Muscle of leg (tissue), 11 donors: ENCODE measurements around the gene OR3A2. TPM values are rescaled to one million over a fixed set of nuclear protein-coding genes. Genes with fewer than 3 reads are reported as not detected.
"Not testable (repeated sequence)": the region's sequence is repeated elsewhere in the genome, so short reads cannot be mapped to it uniquely, and the experiment has no call there.

Source experiments
- DNase-seq: peaks from one replicate; pipeline ENCODE4 v3.0.0; 2013
- H3K27ac ChIP-seq: one replicate; pipeline ENCODE4 v1.5.1; 2013; ENCODE audit warnings: mild to moderate bottlenecking, low read length, control low read depth
- H3K27me3 ChIP-seq: one replicate; pipeline ENCODE4 v1.6.1; 2013; ENCODE audit warnings: low read length; ENCODE audit not compliant: control insufficient read depth, insufficient read depth
- H3K36me3 ChIP-seq: one replicate; pipeline ENCODE4 v1.6.1; 2013; ENCODE audit warnings: low read length; ENCODE audit not compliant: control insufficient read depth, insufficient read depth
- H3K4me1 ChIP-seq: one replicate; pipeline ENCODE4 v1.6.1; 2013; ENCODE audit warnings: low read length; ENCODE audit not compliant: control insufficient read depth, insufficient read depth
- H3K4me3 ChIP-seq: one replicate; pipeline ENCODE4 v1.5.1; 2013; ENCODE audit warnings: low read length, control low read depth
- H3K9me3 ChIP-seq: replicated peaks from 2 replicates; pipeline ENCODE4 v1.6.1; 2013; ENCODE audit warnings: low read depth, low read length; ENCODE audit not compliant: control insufficient read depth
- WGBS: methylation state at CpG from one replicate; pipeline ENCODE4 v1.1.5; 2013; ENCODE audit warnings: missing lambda C conversion rate; ENCODE audit not compliant: insufficient coverage; 5-methylcytosine and 5-hydroxymethylcytosine counted together
- polyA plus RNA-seq, 8 donors: library from polyadenylated mRNA; unstranded; fragments of 120-200 nt; gene quantifications; one replicate each; pipeline versions ENCODE4 v1.2.1 to v1.2.3, GENCODE V29; 2013; ENCODE audit warnings: inconsistent platforms in 1 of 8, low replicate concordance in 1 of 8; ENCODE audit not compliant: insufficient read length in 8 of 8, insufficient read depth in 1 of 8
- total RNA-seq: library from RNA; stranded (reverse); fragments of 120-200 nt; gene quantifications from one replicate; pipeline ENCODE4 v1.2.4, GENCODE V29; 2013

OR3A2 gene
- total and polyA plus RNA-seq, 9 donors: 0.04 to 2.0 (median 0.23) TPM; not detected in 2

DNA sequence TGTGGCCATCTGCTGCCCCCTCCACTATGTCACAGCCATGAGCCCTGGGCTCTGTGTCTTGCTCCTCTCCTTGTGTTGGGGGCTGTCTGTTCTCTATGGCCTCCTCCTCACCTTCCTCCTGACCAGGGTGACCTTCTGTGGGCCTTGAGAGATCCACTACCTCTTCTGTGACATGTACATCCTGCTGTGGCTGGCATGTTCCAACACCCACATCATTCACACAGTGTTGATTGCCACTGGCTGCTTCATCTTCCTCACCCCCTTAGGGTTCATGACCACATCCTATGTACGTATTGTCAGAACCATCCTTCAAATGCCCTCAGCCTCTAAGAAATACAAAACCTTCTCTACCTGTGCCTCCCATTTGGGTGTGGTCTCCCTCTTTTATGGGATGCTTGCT is 145.1 kb downstream of the OR3A2 start:
- not testable (repeated sequence) for H3K4me1 ChIP-seq, H3K27me3 ChIP-seq, DNase-seq, H3K27ac ChIP-seq, H3K36me3 ChIP-seq, H3K9me3 ChIP-seq, H3K4me3 ChIP-seq
- no CpG with 5 or more reads among the region's 1 CpG for WGBS

DNA sequence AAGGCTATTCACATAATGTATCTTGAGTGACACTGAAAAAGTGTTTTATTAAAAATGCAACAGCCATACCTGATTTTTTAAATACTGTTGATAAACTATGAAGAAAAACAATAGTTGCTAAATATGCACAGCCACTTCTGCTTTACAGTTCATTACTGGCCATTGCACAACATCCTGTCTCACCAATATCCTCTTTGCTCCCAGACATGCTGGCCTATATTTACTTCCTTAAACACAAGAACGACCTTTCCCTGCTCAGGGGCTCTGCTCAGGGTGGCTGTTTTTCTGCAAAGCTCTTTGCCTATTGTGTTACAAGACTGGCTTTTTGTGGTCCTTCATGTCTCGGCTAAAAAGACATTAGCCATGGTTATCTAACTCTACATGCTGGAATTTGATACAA is 147.4 kb downstream of the OR3A2 start:
- no CpG with 5 or more reads among the region's 2 CpGs for WGBS

DNA sequence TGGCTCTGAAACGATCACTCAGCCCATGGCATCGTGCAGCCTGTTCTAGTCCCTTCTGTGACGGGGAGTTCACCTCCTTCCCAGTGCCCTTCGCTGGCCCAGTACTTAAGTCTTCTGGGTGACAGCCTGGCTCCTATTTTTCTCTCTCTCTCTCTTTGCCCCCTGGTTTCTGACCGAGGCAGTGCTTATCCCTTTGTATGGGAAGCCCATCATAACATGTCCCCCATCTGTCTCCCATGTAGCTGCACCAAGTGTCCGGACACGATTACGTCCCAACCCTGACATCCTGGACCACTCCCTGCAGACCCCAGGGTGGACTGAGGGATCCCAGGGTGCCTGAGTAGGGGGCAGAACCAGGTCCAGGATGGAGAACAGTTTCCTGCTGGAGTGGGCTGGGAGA is 153.8 kb downstream of the OR3A2 start:
- not testable (repeated sequence) for H3K27ac ChIP-seq, H3K27me3 ChIP-seq, DNase-seq, H3K4me3 ChIP-seq, H3K9me3 ChIP-seq, H3K4me1 ChIP-seq, H3K36me3 ChIP-seq
- WGBS: 92% methylated on average over 3 of the region's 8 CpGs

More for the DNA sequence above, 147.4 kb downstream of the OR3A2 start:
- not testable (repeated sequence) for H3K9me3 ChIP-seq, H3K36me3 ChIP-seq, H3K27me3 ChIP-seq, H3K4me3 ChIP-seq, H3K27ac ChIP-seq, H3K4me1 ChIP-seq
- peak; percentile 16 for DNase-seq

Other genes with a start within 250 kb of the OR3A2 start
- not detected for gene OR1A2, start 188.8 kb downstream of the OR3A2 start, total RNA-seq
- not detected for gene OR1A2, start 188.8 kb downstream of the OR3A2 start, polyA plus RNA-seq
- not detected for gene OR1A1, start 178.6 kb downstream of the OR3A2 start, total RNA-seq
- gene OR1A1, start 178.6 kb downstream of the OR3A2 start, polyA plus RNA-seq: under 1 TPM in 1 of 8 donors, not detected in 7; 0.10 TPM
- not detected for gene OR3A1, start 87.9 kb downstream of the OR3A2 start, total RNA-seq
- under 1 TPM in 3 of 8 donors, not detected in 5; 0.17 to 0.34 (median 0.18) TPM for gene OR3A1, start 87.9 kb downstream of the OR3A2 start, polyA plus RNA-seq
- not detected for gene OR1E1, start 12.1 kb upstream of the OR3A2 start, total RNA-seq
- not detected for gene OR1E1, start 12.1 kb upstream of the OR3A2 start, polyA plus RNA-seq
- gene OR3A3, start 25.1 kb upstream of the OR3A2 start, total RNA-seq: not detected
- gene OR3A3, start 25.1 kb upstream of the OR3A2 start, polyA plus RNA-seq: under 1 TPM in 5 of 8 donors, not detected in 3; 0.04 to 0.15 (median 0.07) TPM
- not detected for gene OR1E2, start 47.5 kb upstream of the OR3A2 start, total RNA-seq
- gene OR1E2, start 47.5 kb upstream of the OR3A2 start, polyA plus RNA-seq: not detected
- 0.40 TPM for gene SPATA22, start 85.5 kb upstream of the OR3A2 start, total RNA-seq
- gene SPATA22, start 85.5 kb upstream of the OR3A2 start, polyA plus RNA-seq: 1 to 10 TPM in 1 of 8 donors, under 1 TPM in 7; 0.16 to 1.4 (median 0.32) TPM
- 3.8 TPM for gene ASPA, start 89.7 kb upstream of the OR3A2 start, total RNA-seq
- gene ASPA, start 89.7 kb upstream of the OR3A2 start, polyA plus RNA-seq: 1 to 10 TPM; 1.0 to 4.4 (median 3.0) TPM
- gene TRPV3, start 171.5 kb upstream of the OR3A2 start, total RNA-seq: 1.2 TPM
- 1 to 10 TPM in 6 of 8 donors, under 1 TPM in 2; 0.74 to 2.4 (median 1.6) TPM for gene TRPV3, start 171.5 kb upstream of the OR3A2 start, polyA plus RNA-seq
- gene TRPV1, start 223.1 kb upstream of the OR3A2 start, total RNA-seq: 3.6 TPM
- gene TRPV1, start 223.1 kb upstream of the OR3A2 start, polyA plus RNA-seq: 1 to 10 TPM; 3.7 to 8.1 (median 5.8) TPM
- 8.8 TPM for gene SHPK, start 249.9 kb upstream of the OR3A2 start, total RNA-seq
- 1 to 10 TPM; 6.3 to 9.3 (median 7.5) TPM for gene SHPK, start 249.9 kb upstream of the OR3A2 start, polyA plus RNA-seq